Cardiac fibroblast (primary cell): Measurements from ENCODE around the gene GTSE1.
A peak's percentile ranks its signal among the peaks of the same experiment; 100 is the strongest.

Experiments
- DNase-seq, 2 donors: peaks; one replicate each; pipeline versions ENCODE4 v3.0.0 to v3.0.0-alpha.2; 2010; ENCODE audit warnings: low read depth in 2 of 2
- H3K4me3 ChIP-seq, 2 donors: replicated peaks in 1 of 2; 1 replicate in 1 of 2; 2 replicates in 1 of 2; pipeline ENCODE4 v1.5.1; 2011; ENCODE audit warnings: low read depth in 2 of 2, low read length in 2 of 2, mild to moderate bottlenecking in 2 of 2, moderate library complexity in 1 of 2
- TF ChIP-seq, protein P1 (sequence below): IDR thresholded peaks from one replicate; pipeline ENCODE4 v1.5.1; 2011; ENCODE audit warnings: low read depth, mild to moderate bottlenecking, low read length, inconsistent platforms

The GTSE1 gene

DNA sequence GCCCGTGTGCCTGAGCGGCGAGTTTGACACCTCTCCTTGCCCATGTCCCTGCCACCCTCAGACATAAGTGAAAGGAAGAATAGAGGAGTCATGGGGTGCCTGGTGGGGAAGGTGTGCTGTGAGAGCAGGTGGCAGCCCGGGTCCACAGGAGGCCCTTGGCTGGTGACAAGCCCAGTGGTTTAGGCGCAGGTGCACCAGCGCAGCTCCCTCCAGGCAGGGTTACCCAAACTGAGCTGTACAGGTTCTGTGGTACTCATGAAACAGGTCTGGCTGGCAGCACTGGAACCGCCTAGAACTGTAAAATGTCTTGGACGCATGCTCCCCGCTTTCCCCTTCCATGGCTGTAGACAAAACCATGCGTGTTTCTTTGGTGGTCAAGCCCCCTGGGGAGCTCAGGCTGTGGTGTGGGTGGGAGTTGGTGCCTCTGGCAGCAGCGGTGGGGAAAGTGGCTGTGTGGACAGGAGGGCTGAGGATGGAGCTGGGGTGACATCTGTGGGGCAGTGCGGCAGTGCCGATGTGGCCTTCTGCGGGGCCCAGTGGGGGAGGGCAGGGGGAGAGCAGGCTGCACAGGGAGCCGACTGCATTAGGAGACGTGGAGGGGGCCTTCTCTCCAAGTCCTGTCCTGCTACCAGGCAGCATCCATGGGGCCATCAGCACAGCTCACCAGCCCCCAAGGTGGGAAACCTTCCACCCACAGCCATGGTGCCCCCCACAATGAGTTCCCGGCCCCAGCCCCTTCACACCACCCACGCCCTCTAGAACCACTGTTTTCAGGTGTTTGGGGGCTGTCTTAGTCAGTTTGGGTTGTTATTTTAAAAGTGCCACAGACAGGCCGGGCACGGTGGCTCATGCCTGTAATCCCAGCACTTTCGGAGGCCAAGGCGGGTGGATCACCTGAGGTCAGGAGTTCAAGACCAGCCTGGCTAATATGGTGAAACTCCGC, 5.6 kb upstream of the GTSE1 start:
- no peak for DNase-seq
- TF ChIP-seq, protein P1, sequence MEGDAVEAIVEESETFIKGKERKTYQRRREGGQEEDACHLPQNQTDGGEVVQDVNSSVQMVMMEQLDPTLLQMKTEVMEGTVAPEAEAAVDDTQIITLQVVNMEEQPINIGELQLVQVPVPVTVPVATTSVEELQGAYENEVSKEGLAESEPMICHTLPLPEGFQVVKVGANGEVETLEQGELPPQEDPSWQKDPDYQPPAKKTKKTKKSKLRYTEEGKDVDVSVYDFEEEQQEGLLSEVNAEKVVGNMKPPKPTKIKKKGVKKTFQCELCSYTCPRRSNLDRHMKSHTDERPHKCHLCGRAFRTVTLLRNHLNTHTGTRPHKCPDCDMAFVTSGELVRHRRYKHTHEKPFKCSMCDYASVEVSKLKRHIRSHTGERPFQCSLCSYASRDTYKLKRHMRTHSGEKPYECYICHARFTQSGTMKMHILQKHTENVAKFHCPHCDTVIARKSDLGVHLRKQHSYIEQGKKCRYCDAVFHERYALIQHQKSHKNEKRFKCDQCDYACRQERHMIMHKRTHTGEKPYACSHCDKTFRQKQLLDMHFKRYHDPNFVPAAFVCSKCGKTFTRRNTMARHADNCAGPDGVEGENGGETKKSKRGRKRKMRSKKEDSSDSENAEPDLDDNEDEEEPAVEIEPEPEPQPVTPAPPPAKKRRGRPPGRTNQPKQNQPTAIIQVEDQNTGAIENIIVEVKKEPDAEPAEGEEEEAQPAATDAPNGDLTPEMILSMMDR: no peak
- no peak overlapping the region for H3K4me3 ChIP-seq

DNA sequence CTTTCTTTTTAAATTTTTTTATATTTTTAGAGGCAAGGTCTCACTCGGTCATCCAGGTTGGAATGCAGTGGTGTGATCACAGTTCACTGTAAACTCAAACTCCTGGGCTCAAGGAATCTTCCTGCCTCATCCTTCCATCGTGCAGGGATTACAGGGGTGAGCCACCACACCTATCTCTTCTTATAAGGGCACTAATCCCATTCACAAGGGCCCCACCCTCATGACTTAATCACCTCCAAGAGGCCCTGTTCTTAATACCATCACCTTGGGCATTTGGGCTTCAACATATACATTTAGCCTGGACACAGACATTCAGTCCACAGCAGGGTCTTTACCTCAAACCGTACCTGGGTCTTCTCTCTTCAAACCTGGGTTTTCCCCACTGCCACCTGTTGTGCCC, 4.5 kb upstream of the GTSE1 start:
- DNase-seq: no peak
- TF ChIP-seq, protein P1: no peak
- no peak overlapping the region for H3K4me3 ChIP-seq

DNA sequence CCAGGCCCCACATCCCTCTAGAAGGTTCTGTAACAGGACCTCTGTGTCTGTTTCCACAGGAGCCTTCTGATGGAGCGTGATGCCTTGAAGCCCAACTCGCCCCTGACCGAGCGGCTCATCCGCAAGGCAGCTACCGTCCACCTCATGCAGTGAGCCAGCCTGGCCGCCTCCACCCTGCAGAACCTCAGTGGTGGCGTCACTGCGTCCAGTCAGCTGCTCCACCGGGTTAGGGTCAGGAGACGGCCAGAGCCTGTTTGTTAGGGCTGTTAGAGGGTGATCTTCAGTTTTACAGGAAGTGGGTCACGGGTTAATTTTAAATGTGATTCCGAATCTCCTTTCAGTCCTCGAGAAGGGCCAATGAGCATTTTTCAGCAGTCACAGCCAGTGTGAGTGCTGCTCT, 3.9 kb upstream of the GTSE1 start:
- no peak for DNase-seq
- TF ChIP-seq, protein P1: no peak
- H3K4me3 ChIP-seq: no peak overlapping the region

DNA sequence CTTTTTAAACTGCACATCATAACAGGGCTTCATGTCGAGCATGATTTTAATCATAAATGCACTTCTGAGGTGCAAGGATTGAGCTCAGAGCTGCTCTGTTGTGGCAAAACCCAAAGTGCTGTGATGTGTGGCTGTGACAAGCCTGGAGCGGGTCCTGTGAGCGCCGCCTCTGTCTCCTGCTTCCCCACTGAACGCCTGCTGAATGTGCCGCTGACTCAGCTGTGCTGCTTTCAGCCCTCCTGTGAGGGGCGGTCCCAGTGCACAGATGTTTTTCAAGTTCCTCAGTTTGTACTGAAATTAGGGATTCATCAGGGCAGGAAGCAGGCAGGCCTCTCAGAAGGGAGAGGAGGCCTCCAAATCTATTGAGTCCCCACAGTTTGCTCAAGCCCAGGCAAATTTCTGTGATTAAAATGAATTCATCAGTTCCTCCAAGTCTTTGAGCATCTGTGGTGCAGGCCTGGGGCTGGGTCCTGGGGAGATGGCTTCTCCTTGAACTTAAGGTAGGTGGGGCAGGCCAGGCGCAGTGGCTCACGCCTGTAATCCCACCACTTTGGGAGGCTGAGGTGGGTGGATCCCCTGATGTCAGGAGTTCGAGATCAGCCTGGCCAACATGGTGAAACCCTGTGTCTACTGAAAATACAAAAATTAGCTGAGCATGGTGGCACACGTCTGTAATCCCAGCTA, 3.0 kb upstream of the GTSE1 start:
- no peak overlapping the region for H3K4me3 ChIP-seq
- TF ChIP-seq, protein P1: no peak
- peak in 1 of 2 donors; percentile 22 for DNase-seq

DNA sequence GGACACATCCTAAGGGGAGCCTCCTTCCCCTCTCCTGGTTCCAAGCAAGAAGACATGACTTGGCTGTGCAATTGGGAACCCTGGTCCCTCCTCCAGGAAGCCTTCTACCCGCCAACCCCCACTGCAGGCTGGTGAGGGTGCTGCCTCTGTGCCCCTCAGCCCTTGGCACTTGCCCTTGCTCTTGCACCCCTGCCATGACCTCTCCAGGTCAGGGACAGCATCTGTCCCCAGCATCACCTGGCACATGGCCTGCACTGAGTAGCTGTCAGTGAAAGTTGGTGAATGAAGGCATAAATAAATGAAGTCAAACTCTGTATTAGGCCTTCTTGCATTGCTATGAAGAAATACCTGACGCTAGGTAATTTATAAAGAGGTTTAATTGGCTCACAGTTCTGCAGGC, 1.9 kb upstream of the GTSE1 start:
- no peak for DNase-seq
- TF ChIP-seq, protein P1: no peak
- H3K4me3 ChIP-seq: no peak overlapping the region

DNA sequence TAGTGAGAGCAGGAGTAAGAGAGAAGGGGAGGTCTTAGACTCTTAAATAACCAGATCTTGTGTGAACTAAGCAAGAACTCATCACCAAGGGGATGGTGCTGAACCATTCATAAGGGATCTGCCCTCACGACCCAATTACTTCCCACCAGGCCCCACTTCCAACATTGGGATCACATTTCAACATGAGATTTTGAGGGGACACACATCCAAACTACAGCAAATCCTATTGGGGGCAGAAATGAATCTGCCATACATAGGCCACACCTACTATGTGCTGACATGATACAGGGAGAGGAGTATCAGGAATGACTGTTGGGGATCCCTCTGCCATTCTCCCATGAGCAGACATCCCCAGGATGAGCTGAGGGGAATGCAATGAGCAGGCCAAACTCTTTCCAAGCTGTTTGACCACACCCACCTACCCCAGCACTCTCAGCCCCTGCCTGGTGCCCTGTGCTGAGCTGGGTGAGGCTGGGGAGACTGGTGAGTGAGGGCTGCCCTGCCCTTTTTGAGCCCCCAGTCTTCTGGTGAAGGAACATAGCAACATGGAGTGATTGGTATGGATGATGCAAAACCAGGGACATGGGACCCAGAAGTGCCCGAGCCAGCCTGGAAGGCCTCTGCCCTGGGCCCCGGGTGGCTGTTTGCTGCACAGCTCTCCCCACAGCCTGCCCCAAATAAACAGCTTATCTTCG, 1.2 kb upstream of the GTSE1 start:
- no peak for DNase-seq
- TF ChIP-seq, protein P1: no peak
- no peak overlapping the region for H3K4me3 ChIP-seq
